Activated CD4-positive, alpha-beta T cell treated with anti-CD3 and anti-CD28 coated beads for 36 hours (primary cell): ENCODE results near the gene GAL. TPM values are rescaled to one million over a fixed set of nuclear protein-coding genes. Genes with fewer than 3 reads are reported as not detected.

Experiments
- ATAC-seq: fragments of 200-7000 bp; cut with Tn5 transposase; one replicate; pipeline ENCODE4 v1.10.0; 2021; ENCODE audit warnings: mild to moderate bottlenecking, moderate library complexity
- CTCF ChIA-PET: fragments of 350-600 bp; sonication (Branson Sonifier 250); formaldehyde crosslinking; loops from one replicate; lab custom pipeline; 2021; ENCODE audit warnings: antibody characterized with exemption; lab: Charles Lee
- POLR2A ChIA-PET: fragments of 350-600 bp; sonication (Branson Sonifier 250); formaldehyde crosslinking; loops from one replicate; lab custom pipeline; 2021; ENCODE audit warnings: antibody characterized with exemption, inconsistent platforms; lab: Charles Lee
- DNase-seq: peaks from one replicate; pipeline ENCODE4 v3.0.0-alpha.2; 2020
- H3K27ac Mint-ChIP-seq: one replicate; pipeline ENCODE4 v1.8.0; 2021; ENCODE audit warnings: mixed read lengths
- H3K27me3 Mint-ChIP-seq: one replicate; pipeline ENCODE4 v1.8.0; 2021; ENCODE audit warnings: mixed read lengths
- H3K36me3 Mint-ChIP-seq: one replicate; pipeline ENCODE4 v1.8.0; 2021; ENCODE audit warnings: low read depth, mixed read lengths
- H3K4me1 Mint-ChIP-seq: one replicate; pipeline ENCODE4 v1.8.0; 2021; ENCODE audit warnings: mixed read lengths
- H3K4me3 Mint-ChIP-seq: one replicate; pipeline ENCODE4 v1.8.0; 2021; ENCODE audit warnings: mild to moderate bottlenecking, moderate library complexity, mixed read lengths
- H3K9me3 Mint-ChIP-seq: one replicate; pipeline ENCODE4 v1.8.0; 2021; ENCODE audit warnings: low read depth, mixed read lengths
- intact Hi-C, 2 experiments: fragments of 100-400 bp; cut with DNase I in 1 of 2; cut with micrococcal nuclease in 1 of 2; formaldehyde crosslinking; loops; one replicate each; pipeline versions ENCODE4 v1.14.2 to v1.15.1; 2022 to 2024; cut with DNase I, micrococcal nuclease
- total RNA-seq, 2 experiments: library from RNA; stranded (reverse); gene quantifications; one replicate each; pipeline ENCODE4 v1.2.3, GENCODE V29; 2021

Gene GAL
- total RNA-seq, 2 experiments from 2014 or later, result 2.2 to 2.5 TPM

DNA sequence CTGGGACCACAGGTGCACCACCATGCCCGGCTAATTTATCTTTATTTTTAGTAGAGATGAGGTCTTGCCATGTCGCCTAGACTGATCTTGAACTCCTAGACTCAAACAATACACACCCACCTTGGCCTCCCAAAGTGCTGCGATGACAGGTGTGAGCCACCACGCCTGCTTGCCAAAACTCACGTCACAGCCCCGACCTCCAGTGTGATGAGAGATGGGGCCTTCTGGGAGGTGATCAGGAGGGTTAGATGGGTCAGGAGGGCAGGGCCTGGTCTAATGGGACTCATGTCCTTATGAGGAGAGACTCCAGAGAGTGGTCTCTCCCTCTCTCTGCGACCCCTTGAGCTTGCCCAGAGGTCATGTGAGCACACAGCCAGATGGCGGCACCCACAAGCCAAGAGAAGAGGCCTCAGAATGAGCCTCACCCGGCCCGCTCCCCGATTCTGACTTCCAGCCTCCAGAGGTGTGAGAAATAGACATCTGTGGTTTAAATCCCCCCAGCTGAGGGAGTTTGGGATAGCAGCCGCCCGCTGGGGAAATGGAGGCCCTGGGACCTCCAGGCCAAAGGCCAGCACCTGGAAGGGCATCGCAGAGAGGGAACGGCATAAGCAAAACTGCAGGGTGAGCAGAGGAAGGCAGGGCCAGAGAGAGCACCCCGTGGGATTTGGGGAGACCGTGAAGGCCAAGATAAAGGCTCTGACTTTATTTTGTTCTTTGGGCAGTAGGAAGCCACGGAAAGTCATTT lies 24.1 kb upstream of the GAL start:
- no peak for DNase-seq
- intact Hi-C loops, result no loop called here
- no peak overlapping the region for H3K4me3 Mint-ChIP-seq
- no peak overlapping the region for H3K27ac Mint-ChIP-seq
- peaks cover 3% of the 10 kb centered on the region for H3K27me3 Mint-ChIP-seq
- POLR2A ChIA-PET, result no interaction called here
- CTCF ChIA-PET, result no interaction called here
- ATAC-seq, result no peak
- H3K9me3 Mint-ChIP-seq, result no peaks in the 10 kb centered on the region
- no peaks in the 10 kb centered on the region for H3K36me3 Mint-ChIP-seq
- H3K4me1 Mint-ChIP-seq, result no peaks in the 10 kb centered on the region

DNA sequence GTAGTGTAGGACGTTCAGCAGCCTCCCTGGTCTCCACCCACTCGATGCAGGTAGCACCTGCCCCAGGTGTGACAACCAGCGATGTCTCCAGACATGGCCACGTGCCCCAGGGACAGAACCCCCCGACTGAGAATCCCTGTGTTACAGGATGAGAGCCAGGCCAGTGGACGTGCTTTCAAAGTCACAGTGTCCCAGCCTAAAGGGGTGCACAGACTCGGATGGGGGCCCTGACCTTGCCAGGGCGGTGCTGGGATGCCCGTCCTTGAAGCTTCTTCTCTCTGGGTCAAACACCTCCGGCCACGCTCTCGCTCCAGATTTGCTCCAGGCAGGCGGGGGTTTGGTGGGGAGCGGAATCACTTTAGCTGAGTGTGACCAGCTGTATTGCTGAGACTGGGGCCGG lies 23.3 kb upstream of the GAL start:
- Mint-ChIP-seq H3K9me3 (no peaks in the 10 kb centered on the region), H3K4me3 (no peak overlapping the region), H3K36me3 (no peaks in the 10 kb centered on the region), H3K27ac (no peak overlapping the region), H3K27me3 (peaks cover 3% of the 10 kb centered on the region), H3K4me1 (no peaks in the 10 kb centered on the region)
- DNase-seq (no peak), ATAC-seq (no peak)
- POLR2A ChIA-PET, result no interaction called here
- CTCF ChIA-PET, result no interaction called here
- intact Hi-C loops, result no loop called here

DNA sequence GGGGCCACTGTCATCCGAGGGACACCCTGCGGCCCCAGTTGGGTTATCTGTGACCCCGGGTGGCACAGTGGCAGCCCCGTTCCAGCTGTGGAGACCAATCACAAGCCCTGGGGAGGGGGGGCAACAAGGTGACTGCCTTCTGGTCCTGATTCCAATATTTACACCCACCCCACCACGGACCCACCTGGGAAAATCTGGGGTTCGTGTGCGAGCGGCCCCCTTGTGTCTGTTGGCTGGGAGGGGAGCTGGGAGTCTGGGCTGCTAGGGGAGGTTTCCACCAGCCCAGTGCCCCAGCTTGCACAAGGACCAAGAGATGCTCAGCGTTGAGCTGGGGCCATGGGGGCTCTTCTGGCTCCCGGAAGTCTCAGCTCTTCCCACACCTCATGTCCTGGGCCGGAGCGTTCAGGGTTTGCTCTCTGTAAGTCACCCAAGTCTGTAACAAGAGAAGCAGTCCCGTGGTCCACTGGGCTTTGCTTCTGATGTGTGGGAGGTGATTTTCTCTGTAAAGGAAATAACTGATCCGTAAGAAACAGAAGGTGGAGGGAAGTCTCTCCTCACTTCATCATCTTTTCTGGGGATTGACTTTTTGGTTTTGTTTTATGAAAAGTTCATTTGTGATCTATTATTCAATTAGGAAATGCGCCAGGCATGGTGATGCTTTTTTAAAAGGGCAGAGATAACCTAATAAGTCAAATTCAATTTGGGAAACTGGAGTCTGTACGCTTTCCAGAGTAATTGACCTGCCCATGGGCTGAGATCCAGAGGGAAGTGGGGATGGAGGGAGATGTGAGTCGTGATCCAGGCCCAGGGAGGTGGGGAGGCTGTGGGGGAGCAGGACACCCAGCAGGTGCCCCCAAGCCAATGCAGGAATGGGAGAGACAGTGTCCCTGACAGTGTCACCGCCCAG lies 22.4 kb upstream of the GAL start:
- Mint-ChIP-seq H3K27me3 (peaks cover 3% of the 10 kb centered on the region), H3K36me3 (no peaks in the 10 kb centered on the region), H3K9me3 (no peaks in the 10 kb centered on the region), H3K4me3 (no peak overlapping the region), H3K27ac (no peak overlapping the region), H3K4me1 (no peaks in the 10 kb centered on the region)
- CTCF ChIA-PET, result interaction anchor here (0.5 kb wide), 1 partner anchor 75 kb away, joined by 3 read pairs; no protein-coding TSS in a partner anchor
- no peak for DNase-seq
- intact Hi-C loops, result no loop called here
- no peak for ATAC-seq
- POLR2A ChIA-PET, result no interaction called here

DNA sequence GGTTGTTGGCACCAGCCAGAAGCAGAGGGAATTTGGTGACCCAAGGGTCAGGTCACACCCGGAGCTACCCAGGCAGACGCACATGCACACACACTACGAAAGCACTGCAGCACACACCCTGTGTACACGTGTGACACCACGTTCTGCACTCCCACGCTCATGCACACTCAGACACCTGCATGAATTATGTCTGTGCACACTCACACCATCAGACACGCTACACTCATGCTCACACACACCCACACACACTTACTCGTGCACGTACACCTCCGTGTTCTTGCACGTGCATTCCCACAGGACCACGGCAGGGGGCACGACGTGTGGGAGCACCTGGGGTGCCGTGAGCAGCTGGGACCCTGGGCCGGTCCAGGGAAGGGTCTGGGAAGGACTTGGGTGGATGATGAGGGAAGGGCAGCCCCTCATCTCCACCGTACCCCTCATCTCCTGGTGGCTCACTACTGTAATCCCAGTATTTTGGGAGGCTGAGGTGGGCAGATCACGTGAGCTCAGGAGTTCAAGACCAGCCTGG lies 20.8 kb upstream of the GAL start:
- no peaks in the 10 kb centered on the region for H3K9me3 Mint-ChIP-seq
- H3K4me3 Mint-ChIP-seq, result no peak overlapping the region
- DNase-seq, result no peak
- no peaks in the 10 kb centered on the region for H3K4me1 Mint-ChIP-seq
- no peaks in the 10 kb centered on the region for H3K36me3 Mint-ChIP-seq
- intact Hi-C loops, result no loop called here
- ChIA-PET POLR2A (no interaction called here), CTCF (interaction anchor here (1.0 to 1.5 kb wide), 2 partner anchors 50 to 134 kb away, joined by 3 to 6 read pairs; no protein-coding TSS in a partner anchor)
- H3K27ac Mint-ChIP-seq, result no peak overlapping the region
- no peak for ATAC-seq
- H3K27me3 Mint-ChIP-seq, result peaks cover 3% of the 10 kb centered on the region

DNA sequence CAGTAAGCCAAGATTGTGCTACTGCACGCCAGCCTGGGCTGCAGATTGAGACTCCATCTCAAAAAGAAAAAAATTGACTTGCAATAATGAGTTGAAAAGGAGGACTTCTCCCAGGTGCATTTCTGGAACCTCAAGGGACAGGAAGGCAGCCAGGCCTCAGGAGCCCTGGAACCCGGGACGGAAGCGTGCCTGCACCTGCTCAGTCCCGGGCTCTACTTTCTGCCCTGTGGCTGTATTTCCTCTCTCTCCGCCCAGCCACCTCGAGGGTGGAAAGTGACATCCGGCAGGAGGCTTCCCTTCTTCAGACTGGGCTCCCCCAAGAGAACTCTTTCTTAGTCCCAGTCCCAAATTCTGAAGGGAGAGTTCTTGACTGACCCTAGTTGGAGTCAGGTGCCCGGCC lies 20.2 kb upstream of the GAL start:
- intact Hi-C loops, result no loop called here
- no peak overlapping the region for H3K27ac Mint-ChIP-seq
- ChIA-PET POLR2A (no interaction called here), CTCF (interaction anchor here (1.0 to 1.5 kb wide), 2 partner anchors 49 to 134 kb away, joined by 3 to 6 read pairs; no protein-coding TSS in a partner anchor)
- H3K9me3 Mint-ChIP-seq, result no peaks in the 10 kb centered on the region
- ATAC-seq (no peak), DNase-seq (no peak)
- H3K4me1 Mint-ChIP-seq, result no peaks in the 10 kb centered on the region
- H3K4me3 Mint-ChIP-seq, result no peak overlapping the region
- H3K36me3 Mint-ChIP-seq, result no peaks in the 10 kb centered on the region
- H3K27me3 Mint-ChIP-seq, result peaks cover 3% of the 10 kb centered on the region

DNA sequence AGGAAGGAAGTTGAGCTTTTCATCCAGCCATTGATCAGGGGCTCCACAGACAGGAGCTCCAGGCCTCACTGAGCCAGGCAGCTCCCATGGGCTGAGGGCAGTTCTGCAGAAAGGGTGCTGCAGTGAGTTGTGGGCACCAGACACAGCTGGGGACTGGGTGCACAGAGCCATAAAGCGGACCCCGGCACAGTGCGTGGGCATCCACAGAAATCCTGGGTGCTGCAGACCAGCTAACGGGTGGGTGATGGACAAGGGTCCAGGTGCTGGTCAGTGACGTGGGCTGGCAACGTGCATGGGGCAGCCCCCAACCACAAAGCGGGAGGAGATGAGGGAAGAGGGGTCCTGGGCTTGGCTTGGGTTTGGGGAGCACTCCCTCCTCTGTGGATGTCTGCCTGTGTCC lies 19.4 kb upstream of the GAL start:
- no peak for ATAC-seq
- Mint-ChIP-seq H3K27me3 (peaks cover 3% of the 10 kb centered on the region), H3K4me3 (no peak overlapping the region), H3K27ac (no peak overlapping the region), H3K36me3 (no peaks in the 10 kb centered on the region), H3K4me1 (no peaks in the 10 kb centered on the region), H3K9me3 (no peaks in the 10 kb centered on the region)
- CTCF ChIA-PET, result no interaction called here
- intact Hi-C loops, result no loop called here
- POLR2A ChIA-PET, result no interaction called here
- DNase-seq, result no peak

DNA sequence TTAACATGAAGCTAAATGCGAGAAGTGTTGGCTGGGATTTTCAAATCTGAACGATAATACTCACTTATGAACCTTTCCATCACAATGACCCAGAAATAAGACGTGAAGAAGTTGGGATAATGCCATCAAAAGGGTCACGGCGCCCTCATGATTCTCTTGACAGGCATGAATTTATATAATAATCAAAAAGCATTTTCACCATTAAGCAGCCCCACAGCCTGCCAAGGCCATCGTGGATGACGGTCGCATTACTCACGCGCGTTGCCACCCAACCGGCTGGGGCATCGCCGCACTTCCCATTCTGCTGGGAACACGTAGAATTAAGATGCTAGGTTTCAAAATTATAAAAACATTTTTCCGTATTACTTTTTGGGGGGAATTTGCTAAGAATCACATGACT lies 18.9 kb upstream of the GAL start:
- ATAC-seq (no peak), DNase-seq (no peak)
- H3K9me3 Mint-ChIP-seq, result no peaks in the 10 kb centered on the region
- POLR2A ChIA-PET, result no interaction called here
- CTCF ChIA-PET, result no interaction called here
- intact Hi-C loops, result no loop called here
- no peak overlapping the region for H3K4me3 Mint-ChIP-seq
- no peaks in the 10 kb centered on the region for H3K4me1 Mint-ChIP-seq
- no peak overlapping the region for H3K27ac Mint-ChIP-seq
- peaks cover 3% of the 10 kb centered on the region for H3K27me3 Mint-ChIP-seq
- no peaks in the 10 kb centered on the region for H3K36me3 Mint-ChIP-seq

DNA sequence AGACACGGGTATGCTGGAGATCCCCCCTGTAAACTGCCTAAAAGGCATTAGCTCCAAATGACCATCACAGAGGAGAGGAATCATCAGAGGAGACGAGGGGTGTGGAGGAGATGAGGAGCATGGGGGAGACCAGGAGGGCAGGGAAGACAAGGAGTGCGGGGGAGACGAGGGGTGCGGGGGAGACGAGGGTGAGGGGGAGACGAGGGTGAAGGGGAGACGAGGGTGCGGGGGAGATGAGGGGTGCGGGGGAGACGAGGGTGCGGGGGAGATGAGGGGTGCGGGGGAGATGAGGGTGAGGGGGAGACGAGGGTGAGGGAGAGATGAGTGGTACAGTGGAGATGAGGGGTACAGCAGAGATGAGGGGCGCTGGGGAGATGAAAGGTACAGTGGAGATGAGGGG lies 17.5 kb upstream of the GAL start:
- ChIA-PET CTCF (no interaction called here), POLR2A (no interaction called here)
- ATAC-seq (no peak), DNase-seq (no peak)
- intact Hi-C loops, result no loop called here
- H3K4me3 Mint-ChIP-seq, result no peak overlapping the region
- H3K9me3 Mint-ChIP-seq, result no peaks in the 10 kb centered on the region
- no peaks in the 10 kb centered on the region for H3K36me3 Mint-ChIP-seq
- H3K4me1 Mint-ChIP-seq, result no peaks in the 10 kb centered on the region
- H3K27me3 Mint-ChIP-seq, result peaks cover 3% of the 10 kb centered on the region
- no peak overlapping the region for H3K27ac Mint-ChIP-seq

DNA sequence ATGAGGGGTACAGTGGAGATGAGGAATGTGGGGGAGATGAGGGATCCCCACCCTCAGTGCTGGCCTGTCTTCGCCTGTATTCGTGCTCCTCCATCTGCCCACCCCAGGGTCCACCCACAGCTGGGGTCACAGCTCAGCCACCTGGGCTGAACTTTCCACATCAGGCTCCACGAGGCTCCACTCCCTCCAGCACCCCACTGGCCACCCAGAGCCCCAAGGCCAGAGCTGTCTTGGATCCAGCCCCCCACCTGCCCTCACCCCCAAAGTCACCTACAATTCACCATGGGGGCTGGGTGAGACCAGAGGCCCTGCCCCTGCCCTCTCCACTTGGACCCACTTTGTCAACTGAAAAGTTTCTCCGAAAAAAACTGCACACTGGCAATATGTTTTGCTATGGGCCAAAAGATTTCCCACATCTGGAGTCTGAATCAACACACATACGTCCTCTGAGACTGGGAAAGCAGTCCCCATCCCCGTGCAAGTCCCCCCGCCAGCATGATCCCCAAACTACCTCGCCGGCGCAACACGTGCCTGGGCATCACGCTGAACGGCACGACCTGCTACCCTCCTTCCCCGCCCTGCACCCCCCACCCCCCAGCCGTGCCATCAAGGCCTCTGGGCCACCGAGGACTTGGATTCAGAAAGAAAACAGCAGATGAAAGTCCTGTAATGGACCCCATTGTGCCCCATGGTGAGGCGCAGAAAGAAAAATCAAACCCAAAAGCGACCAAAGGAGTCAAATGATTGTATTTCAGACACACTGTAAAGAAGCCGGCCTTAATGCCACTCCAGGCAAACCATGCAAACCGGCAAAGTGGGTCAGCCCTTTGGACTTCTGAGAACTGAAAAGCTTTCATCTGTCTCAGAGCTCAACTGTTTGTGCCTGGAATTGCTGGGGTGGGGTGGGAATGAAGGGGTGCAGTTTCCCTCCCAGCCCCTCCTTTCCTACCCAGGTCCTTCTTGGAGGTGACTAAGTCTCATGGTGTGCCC lies 16.5 kb upstream of the GAL start:
- Mint-ChIP-seq H3K4me3 (no peak overlapping the region), H3K27me3 (no peaks in the 10 kb centered on the region), H3K36me3 (no peaks in the 10 kb centered on the region), H3K27ac (no peak overlapping the region), H3K9me3 (no peaks in the 10 kb centered on the region), H3K4me1 (no peaks in the 10 kb centered on the region)
- no peak for DNase-seq
- no peak for ATAC-seq
- intact Hi-C loops, result no loop called here
- POLR2A ChIA-PET, result no interaction called here
- CTCF ChIA-PET, result interaction anchor here (0.6 kb wide), 1 partner anchor 13 kb away, joined by 3 read pairs; no protein-coding TSS in a partner anchor

DNA sequence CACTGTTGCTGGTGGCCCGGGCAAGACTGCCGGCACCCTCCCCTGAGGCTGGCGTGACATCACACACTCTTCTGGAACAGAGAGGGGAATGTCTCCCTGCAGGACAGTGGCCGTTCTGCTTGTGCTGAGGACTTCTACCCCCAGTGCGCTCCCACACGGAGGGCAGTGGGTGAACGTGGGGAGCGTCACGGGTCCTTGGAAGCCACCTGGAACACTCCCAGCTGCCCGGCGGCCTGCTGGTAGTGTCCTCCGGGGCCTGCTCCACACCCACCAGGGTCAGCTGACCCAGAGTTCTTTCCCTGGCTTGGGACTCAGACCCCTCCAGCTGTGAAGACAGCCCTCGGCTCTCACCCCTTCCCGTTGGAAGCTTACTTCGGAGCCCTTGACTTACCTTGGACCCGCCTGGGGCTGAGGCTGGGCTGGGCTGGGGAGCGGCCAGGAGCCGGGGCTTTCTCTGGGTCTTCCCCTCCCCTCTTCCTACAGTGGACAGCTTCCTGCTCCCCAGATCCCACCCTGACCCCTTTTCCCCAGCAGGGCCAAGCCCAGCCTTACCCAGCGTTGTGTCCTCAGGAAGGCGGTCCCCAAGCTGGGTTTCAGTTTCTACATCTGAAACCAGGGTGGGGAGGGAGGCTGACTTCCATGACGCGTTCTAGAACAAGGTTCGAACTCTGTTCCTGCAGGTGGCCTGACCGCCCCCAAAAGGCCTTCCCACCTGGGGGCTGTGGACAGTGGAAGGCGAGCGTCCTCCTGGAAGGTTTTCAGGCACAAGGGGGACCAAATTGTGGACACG lies 14.8 kb upstream of the GAL start:
- CTCF ChIA-PET, result no interaction called here
- no peaks in the 10 kb centered on the region for H3K27me3 Mint-ChIP-seq
- H3K36me3 Mint-ChIP-seq, result no peaks in the 10 kb centered on the region
- intact Hi-C loops, result no loop called here
- ATAC-seq (no peak), DNase-seq (no peak)
- no peak overlapping the region for H3K27ac Mint-ChIP-seq
- H3K4me1 Mint-ChIP-seq, result no peaks in the 10 kb centered on the region
- POLR2A ChIA-PET, result no interaction called here
- H3K4me3 Mint-ChIP-seq, result no peak overlapping the region
- no peaks in the 10 kb centered on the region for H3K9me3 Mint-ChIP-seq
